Tibial artery (tissue), 4 donors: ENCODE results near the gene SCIN.
"Not testable (repeated sequence)": the region's sequence is repeated elsewhere in the genome, so short reads cannot be mapped to it uniquely, and the experiment has no call there.

ENCODE experiments used
- DNase-seq, 2 donors: peaks; one replicate each; pipeline ENCODE4 v3.0.0-alpha.2; 2019
- H3K27ac ChIP-seq, 2 donors: fragments of 200-600 bp; sonication (generic) in 1 of 2; 1 replicate in 1 of 2; 2 replicates in 1 of 2; pipeline ENCODE4 v1.5.1; 2018 to 2019; ENCODE audit warnings: mild to moderate bottlenecking in 1 of 2
- H3K27me3 ChIP-seq, 2 donors: fragments of 200-600 bp; sonication (generic) in 1 of 2; one replicate each; pipeline versions ENCODE4 v1.5.1 to v1.6.0; 2016 to 2019
- H3K36me3 ChIP-seq, 3 donors: fragments of 200-600 bp; sonication (generic) in 2 of 3; one replicate each; pipeline ENCODE4 v1.5.1; 2016 to 2019; ENCODE audit warnings: mild to moderate bottlenecking in 2 of 3
- H3K4me1 ChIP-seq, 4 donors: fragments of 200-600 bp; sonication (generic) in 2 of 4; 1 replicate in 3 of 4; 2 replicates in 1 of 4; pipeline ENCODE4 v1.5.1; 2016 to 2019
- H3K4me3 ChIP-seq, 2 donors: fragments of 200-600 bp; sonication (generic) in 1 of 2; 1 replicate in 1 of 2; 2 replicates in 1 of 2; pipeline ENCODE4 v1.5.1; 2018 to 2019; ENCODE audit warnings: mild to moderate bottlenecking in 2 of 2
- H3K9me3 ChIP-seq, 3 donors: fragments of 200-600 bp; sonication (generic) in 1 of 3; one replicate each; pipeline ENCODE4 v1.5.1; 2016 to 2019
- intact Hi-C: fragments of 100-400 bp; cut with DNase I; formaldehyde crosslinking; loops from one replicate; pipeline ENCODE4 v1.15.0; 2023; ENCODE audit warnings: low total_unique reads
- TF ChIP-seq, protein P1 (sequence below), 2 experiments: fragments of 200-600 bp in 1 of 2; fragments of 450-650 bp in 1 of 2; IDR thresholded peaks; one replicate each; pipeline ENCODE4 v1.5.1; 2017 to 2019; ENCODE audit warnings: antibody characterized with exemption in 2 of 2, mild to moderate bottlenecking in 1 of 2, moderate library complexity in 1 of 2

The SCIN gene

DNA sequence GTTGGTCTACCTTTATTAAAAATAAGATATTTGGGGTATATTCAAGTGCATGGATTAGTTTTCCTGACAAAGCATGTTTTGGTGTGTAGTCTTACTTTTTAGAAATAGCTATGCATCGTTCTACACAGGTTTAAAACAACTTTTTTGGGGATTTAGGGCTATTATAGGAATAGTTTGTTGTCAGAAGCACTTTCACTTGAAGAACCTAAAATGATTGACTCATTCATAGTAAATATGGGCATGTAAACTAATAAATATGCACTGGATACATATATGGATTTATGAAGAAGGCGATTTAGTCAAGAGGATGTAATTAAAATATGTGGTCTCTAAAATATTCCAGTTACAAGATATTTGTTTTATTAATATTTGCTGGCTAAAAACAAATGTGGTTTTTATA is 118.9 kb downstream of the SCIN start:
- Histone ChIP-seq H3K36me3 (no peaks in the 10 kb centered on the region), H3K9me3 (no peaks in the 10 kb centered on the region), H3K27me3 (no peaks in the 10 kb centered on the region), H3K4me3 (peak overlapping the region; percentile 5 to 6), H3K4me1 (peaks cover 0 to 4% (median 0%) of the 10 kb centered on the region in 4 donors), H3K27ac (no peak overlapping the region)
- DNase-seq, result no peak
- intact Hi-C loops, result no loop called here
- TF ChIP-seq, protein P1, sequence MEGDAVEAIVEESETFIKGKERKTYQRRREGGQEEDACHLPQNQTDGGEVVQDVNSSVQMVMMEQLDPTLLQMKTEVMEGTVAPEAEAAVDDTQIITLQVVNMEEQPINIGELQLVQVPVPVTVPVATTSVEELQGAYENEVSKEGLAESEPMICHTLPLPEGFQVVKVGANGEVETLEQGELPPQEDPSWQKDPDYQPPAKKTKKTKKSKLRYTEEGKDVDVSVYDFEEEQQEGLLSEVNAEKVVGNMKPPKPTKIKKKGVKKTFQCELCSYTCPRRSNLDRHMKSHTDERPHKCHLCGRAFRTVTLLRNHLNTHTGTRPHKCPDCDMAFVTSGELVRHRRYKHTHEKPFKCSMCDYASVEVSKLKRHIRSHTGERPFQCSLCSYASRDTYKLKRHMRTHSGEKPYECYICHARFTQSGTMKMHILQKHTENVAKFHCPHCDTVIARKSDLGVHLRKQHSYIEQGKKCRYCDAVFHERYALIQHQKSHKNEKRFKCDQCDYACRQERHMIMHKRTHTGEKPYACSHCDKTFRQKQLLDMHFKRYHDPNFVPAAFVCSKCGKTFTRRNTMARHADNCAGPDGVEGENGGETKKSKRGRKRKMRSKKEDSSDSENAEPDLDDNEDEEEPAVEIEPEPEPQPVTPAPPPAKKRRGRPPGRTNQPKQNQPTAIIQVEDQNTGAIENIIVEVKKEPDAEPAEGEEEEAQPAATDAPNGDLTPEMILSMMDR (IDR thresholded peaks at IDR 0.05), result no peak

DNA sequence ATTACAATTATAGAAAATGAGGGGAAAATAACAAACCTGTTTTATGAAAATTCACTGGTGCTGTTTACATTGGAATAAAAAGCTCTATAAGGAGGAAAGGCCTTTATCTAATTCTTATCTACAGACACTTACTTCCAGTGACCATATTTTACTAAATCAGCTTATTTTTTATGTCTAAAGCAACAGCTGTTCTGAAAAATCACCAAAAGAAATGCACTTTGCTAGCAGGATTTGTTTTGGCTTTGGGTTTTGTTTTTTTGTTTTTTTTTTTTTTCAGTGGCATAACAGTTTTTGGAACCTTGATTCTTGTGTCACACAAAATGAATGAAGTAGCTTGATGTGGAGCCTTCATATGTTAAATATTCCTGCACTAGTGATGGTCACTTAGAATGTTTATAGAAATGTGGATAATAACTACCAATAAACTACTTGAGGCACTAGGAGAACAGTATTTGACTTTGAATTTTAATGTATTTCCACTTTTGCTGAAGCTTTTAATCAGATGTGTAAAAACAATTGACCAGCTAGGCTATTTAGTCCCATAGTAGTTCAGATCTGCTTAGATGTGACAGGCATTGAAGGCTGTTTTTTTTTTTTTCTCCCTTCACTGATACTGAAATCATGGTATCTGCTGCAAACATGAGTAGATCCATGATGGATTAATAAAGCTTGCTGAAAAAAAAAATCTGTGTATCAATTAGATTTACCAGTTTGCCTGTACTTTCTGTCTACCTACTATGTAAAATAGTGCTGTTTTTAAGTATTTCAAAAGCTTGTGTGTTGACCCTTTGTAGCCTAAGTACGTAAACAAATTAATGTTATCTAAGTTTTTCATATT is 119.7 kb downstream of the SCIN start:
- intact Hi-C loops, result no loop called here
- H3K9me3 ChIP-seq, result no peaks in the 10 kb centered on the region
- TF ChIP-seq, protein P1 (IDR thresholded peaks at IDR 0.05), result no peak
- peaks cover 0 to 4% (median 0%) of the 10 kb centered on the region in 4 donors for H3K4me1 ChIP-seq
- peak overlapping the region; percentile 5 to 9 for H3K4me3 ChIP-seq
- H3K27ac ChIP-seq, result no peak overlapping the region
- no peak for DNase-seq
- H3K36me3 ChIP-seq, result no peaks in the 10 kb centered on the region
- H3K27me3 ChIP-seq, result no peaks in the 10 kb centered on the region

DNA sequence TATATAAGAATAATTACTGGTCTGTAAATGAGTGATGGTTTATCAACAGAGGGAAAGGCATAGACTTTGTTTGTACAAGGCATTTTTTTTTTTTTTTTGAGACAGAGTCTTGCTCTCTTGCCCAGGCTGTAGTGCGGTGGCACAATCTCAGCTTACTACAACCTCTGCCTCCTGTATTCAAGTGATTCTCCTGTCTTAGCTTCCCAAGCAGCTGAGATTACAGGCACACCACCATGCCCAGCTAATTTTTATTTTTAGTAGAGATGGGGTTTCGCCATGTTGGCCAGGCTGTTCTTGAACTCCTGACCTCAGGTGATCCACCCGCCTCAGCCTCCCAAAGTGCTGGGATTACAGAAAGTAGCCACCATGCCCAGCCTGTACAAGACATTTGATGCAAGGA is 120.9 kb downstream of the SCIN start:
- H3K27ac ChIP-seq, H3K9me3 ChIP-seq, intact Hi-C loops, DNase-seq, H3K27me3 ChIP-seq, H3K36me3 ChIP-seq, H3K4me3 ChIP-seq, H3K4me1 ChIP-seq: not testable (repeated sequence)

- no peaks in the 10 kb centered on the region for H3K4me1 ChIP-seq
- no peak overlapping the region for H3K4me3 ChIP-seq
- H3K9me3 ChIP-seq, result no peaks in the 10 kb centered on the region
- no peak for DNase-seq
- H3K36me3 ChIP-seq, result no peaks in the 10 kb centered on the region
- no peaks in the 10 kb centered on the region for H3K27me3 ChIP-seq
- TF ChIP-seq, protein P1 (IDR thresholded peaks at IDR 0.05), result no peak
- intact Hi-C loops, result no loop called here
- H3K27ac ChIP-seq, result no peak overlapping the region
These were observed 121.5 kb downstream of the SCIN start for GRCh38 chr7:12692035-12692434.

- H3K4me3 ChIP-seq, result no peak overlapping the region
These were observed 122.1 kb downstream of the SCIN start for GRCh38 chr7:12692479-12693259.

More at GRCh38 chr7:12692479-12693259, 122.1 kb downstream of the SCIN start:
- intact Hi-C loops, result no loop called here
- Histone ChIP-seq H3K9me3 (no peaks in the 10 kb centered on the region), H3K4me1 (no peaks in the 10 kb centered on the region), H3K27ac (no peak overlapping the region), H3K36me3 (no peaks in the 10 kb centered on the region), H3K27me3 (no peaks in the 10 kb centered on the region)
- TF ChIP-seq, protein P1 (IDR thresholded peaks at IDR 0.05), result no peak
- no peak for DNase-seq
